NCI-H1048 (cell line): ENCODE results near the gene CACNA1C.
"Not testable (repeated sequence)": the region's sequence is repeated elsewhere in the genome, so short reads cannot be mapped to it uniquely, and the experiment has no call there.

ENCODE experiments used
- DNase-seq: peaks from one replicate; lab custom pipeline; 2025; lab: John Stamatoyannopoulos, UW

CACNA1C gene

GRCh38 chr12:2234646-2235350 is 182.0 kb downstream of the CACNA1C start:
- DNase-seq, result no peak

- no peak for DNase-seq
Observed at GRCh38 chr12:2236506-2237294, 183.9 kb downstream of the CACNA1C start.

GRCh38 chr12:2238111-2238510 is 185.3 kb downstream of the CACNA1C start:
- DNase-seq, result no peak

- DNase-seq, result no peak
Observed at GRCh38 chr12:2239381-2239871, 186.6 kb downstream of the CACNA1C start.

- no peak for DNase-seq
Observed at GRCh38 chr12:2240390-2240789, 187.6 kb downstream of the CACNA1C start.

- no peak for DNase-seq
Observed at GRCh38 chr12:2240984-2241383, 188.2 kb downstream of the CACNA1C start.

- no peak for DNase-seq
Observed at GRCh38 chr12:2242216-2242615, 189.4 kb downstream of the CACNA1C start.

- DNase-seq, result no peak
Observed at GRCh38 chr12:2242816-2243215, 190.0 kb downstream of the CACNA1C start.

GRCh38 chr12:2243275-2243674 is 190.5 kb downstream of the CACNA1C start:
- DNase-seq, result no peak

- DNase-seq, result no peak
Observed at GRCh38 chr12:2244013-2244861, 191.4 kb downstream of the CACNA1C start.

GRCh38 chr12:2246358-2246757 is 193.6 kb downstream of the CACNA1C start:
- no peak for DNase-seq

GRCh38 chr12:2247120-2247519 is 194.3 kb downstream of the CACNA1C start:
- DNase-seq, result no peak

- DNase-seq, result no peak
Observed at GRCh38 chr12:2247596-2247995, 194.8 kb downstream of the CACNA1C start.

GRCh38 chr12:2248087-2248900 is 195.5 kb downstream of the CACNA1C start:
- DNase-seq, result no peak

GRCh38 chr12:2248901-2249381 is 196.2 kb downstream of the CACNA1C start:
- DNase-seq, result no peak

GRCh38 chr12:2250797-2251196 is 198.0 kb downstream of the CACNA1C start:
- DNase-seq, result no peak

- no peak for DNase-seq
Observed at GRCh38 chr12:2251526-2252209, 198.9 kb downstream of the CACNA1C start.

GRCh38 chr12:2255311-2255710 is 202.5 kb downstream of the CACNA1C start:
- DNase-seq, result no peak

GRCh38 chr12:2255731-2256130 is 202.9 kb downstream of the CACNA1C start:
- DNase-seq, result not testable (repeated sequence)

GRCh38 chr12:2256453-2256852 is 203.7 kb downstream of the CACNA1C start:
- no peak for DNase-seq

GRCh38 chr12:2256915-2257314 is 204.1 kb downstream of the CACNA1C start:
- no peak for DNase-seq
